ENCODE measurements around the gene COL16A1.

The COL16A1 gene

DNA sequence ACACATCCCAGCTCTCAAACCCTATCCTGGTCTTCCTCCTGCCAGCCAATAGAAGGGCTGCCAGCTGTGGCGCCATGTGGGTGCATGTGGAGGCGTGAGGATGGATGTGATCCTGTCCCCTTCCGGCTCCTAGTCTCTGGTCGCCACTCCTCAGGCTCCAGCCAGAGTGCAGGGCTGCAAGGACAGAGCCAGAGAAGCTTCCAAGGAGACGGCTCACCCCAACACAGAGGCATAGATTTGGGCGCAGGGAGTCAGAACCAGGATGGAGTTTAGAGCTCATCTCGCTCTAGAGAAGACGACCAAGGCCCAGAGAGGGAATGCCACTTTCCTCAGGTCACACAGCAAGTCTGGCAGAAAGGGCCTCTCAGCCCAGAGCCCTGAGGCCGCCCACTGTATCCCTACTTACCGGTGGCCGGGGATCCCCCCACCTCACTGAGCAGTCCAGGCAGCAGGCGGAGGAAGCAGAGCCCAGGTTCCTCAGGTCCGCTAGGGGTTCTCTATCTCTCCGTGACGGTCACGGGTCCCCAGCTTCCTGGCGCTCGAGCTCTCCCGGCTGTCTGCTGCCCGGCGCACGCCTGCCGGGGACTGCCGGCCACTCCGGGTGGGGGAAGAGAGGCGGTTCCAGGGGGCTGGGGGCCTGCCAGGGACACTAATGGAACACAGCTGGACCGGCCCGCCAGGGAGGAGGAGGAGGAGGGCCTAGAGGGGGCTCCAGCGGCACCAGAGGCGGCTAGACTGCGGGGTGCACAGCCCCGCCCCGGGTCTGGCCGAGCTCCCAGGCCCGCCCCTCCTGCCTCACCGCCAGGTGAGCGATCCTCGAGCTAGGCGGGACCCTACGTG, at the start of gene COL16A1:
Gene COL16A1, minus strand, starts transcription at position 587 of the 840 bp plus-strand sequence. CDS start 1,824 bp downstream, outside the sequence.
- DNase-seq (ENCODE audit: low read depth in 1 of 2, low spot score in 1 of 2) = no peak

DNA sequence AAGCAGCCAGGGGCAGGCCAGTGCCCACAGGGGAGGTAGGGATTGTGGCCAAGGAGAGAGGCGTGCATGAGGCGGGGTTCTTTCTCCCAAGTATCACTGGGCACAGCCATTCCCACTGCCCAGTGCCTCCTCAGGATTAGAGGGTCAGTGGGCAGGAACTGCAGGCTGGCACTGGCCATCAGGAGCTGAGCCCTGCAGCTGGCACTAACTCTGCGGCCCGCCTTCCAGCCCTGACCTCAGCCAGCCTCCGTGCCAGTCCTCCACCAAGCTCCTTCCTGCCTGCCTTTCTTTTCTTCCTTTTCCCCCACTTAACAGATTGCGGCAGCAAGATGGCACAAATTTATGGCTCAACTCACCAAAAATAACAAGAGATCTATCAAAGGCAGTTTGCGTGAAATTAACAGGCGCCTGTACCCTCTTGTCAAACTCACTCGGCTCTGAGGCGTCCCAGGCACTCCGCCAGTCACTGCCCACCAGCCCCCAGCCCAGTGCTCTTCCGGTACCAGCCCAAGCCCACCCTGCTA, 49.2 kb upstream of the COL16A1 start:
- DNase-seq (ENCODE audit: low read depth in 1 of 2, low spot score in 1 of 2) = no peak

DNA sequence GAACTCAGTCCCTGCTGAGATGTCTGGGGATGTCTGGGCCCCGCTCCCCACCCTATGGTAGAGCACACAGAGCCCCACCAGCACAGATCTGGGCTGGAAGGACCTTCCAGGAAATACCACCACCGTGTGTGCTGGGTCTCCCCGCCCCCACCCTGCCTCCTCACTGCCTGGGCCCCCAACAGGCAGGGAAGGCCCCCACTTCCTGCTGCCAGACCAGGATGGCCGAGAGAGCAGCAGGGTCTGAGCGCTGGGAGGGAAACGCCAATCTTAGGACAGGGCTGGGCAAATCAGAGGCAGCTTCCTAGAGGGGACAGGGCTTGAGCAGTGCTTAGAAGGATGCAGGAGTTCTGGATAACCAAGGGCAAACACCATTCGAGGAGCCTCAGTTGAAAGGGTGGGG, 48.4 kb upstream of the COL16A1 start:
- DNase-seq (ENCODE audit: low read depth in 1 of 2, low spot score in 1 of 2) = no peak

DNA sequence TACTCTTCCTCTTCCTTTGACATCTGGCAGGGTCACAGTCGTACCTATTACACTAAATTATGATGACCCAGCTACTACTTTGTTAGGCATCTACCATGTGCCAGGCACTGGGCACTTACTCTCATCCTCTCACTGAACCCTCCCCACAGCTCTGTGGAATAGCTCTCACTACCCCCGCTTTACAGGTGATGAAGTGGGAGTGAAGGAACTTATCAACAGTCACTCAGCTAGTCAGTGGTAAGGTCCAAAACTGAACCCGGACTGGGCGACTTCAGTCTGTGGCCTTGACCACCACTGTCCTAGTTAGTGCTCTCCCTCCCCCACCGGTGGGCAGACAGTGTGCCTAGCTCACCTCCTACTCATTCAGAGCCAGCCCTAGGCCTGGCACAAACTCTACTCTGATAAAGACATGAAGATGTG, 48.0 kb upstream of the COL16A1 start:
- no peak for DNase-seq (ENCODE audit: low read depth in 1 of 2, low spot score in 1 of 2)

DNA sequence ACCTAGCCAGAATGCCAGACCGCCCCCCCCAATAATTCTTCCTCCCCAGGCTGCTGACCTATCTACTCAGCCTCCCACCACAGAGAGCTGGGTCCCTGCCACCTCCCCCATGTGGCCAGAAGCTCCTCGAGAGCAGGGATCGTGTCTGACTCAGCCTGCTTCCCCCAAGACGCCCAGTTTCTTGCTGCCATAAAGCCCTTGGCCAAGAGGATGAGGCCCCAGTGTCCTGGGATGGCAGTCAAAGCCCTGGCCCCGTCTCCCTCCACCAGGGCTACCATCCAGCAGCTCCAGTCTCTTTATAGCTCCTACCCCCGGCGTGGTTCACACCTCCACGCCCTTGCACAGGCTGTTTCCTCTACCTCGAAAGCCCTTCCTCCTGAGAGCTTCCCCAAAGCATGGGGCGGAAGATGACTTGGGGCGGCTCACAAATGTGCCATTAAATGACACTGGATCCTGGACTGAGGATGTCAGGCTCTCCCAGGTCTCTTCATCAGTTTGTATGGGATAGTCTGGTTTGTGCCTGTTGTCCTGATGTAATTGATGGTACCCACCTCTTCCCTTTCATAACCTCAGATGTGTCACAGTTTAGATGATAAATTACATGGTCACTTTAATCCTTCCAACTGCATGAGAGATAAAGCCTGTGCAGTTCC, 47.2 kb upstream of the COL16A1 start:
- DNase-seq (ENCODE audit: low read depth in 1 of 2, low spot score in 1 of 2) = no peak

DNA sequence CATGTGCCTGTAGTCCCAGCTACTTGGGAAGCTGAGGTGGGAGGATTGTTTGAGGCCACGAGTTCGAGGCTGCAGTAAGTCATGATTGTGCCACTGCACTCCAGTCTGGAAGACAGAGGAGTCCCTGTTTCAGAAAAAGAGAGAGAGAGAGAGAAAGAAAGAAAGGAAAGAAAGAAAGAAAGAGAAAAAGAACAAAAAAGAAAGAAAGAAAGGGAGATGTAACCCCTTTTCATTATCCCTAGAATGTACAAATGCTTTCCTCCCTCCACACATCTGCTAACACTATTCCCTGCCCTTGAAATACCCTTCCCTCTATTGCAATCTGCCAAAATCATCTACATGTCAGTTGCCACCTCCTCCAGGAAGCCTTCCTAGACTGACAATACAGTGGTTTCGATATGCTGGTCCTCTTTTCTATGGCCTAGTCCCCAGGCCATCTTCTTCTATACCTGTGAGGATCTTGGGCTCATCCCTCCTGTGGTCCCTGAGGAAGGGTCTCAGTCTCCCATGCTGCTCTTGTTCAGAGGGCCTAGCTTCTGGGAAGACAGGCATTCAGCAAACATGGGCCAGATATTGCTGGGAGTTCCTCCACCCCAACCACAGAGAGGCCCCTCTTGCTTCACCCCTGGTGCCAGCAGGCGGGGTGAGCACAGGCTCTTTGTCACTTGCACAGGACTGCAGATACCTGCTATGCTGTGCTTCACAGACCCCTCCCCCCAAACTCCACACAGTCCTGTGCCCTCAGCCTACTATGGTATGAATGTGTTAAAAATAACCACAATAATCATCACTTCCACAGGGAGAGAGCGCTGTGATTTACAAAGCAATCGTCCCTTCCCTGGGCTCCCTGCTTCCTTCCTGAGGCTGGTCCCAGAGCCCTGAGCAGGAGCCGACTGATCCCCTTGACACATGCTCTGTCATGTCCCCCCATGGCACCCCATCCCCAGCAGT, 46.2 kb upstream of the COL16A1 start:
- DNase-seq (ENCODE audit: low read depth in 1 of 2, low spot score in 1 of 2) = no peak

DNA sequence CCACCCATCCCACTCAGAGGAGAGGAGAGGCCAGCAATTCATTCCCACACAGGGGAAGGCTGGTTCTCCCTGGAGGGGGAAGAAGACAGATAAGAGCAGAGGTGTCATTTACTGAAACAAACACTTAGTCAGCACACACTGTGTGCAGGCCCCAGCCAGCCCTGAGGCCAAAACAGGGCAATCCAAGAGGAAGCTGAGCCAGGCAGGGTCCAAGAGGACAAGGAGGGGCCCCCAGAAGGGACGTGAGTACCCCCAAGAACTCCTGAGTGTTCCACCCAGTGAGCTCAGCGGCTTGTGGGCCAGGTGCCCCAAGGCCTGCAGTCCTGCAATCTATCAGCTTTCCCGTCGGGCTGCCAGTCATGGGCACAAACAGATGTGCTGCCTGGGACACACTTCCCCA, 44.5 kb upstream of the COL16A1 start:
- DNase-seq (ENCODE audit: low read depth in 1 of 2, low spot score in 1 of 2) = no peak

DNA sequence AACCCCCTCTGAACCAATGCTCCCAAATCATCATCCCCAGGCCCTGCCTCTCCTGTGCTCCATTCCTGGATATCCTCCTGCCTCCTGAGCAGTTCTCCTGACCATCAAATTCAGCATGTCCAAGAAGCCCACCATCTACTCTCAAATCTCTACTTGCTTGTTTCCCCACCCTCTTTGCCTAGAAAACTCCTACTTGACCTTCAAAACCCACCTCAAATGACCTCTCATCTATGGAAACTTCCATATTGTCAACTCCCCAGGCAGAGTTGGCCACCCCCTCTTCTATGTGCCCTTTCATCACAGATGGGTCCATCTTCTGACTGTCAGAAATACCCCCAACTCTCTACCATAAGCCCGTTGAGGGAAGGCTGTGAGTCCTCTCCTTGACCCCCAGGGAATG, 43.5 kb upstream of the COL16A1 start:
- DNase-seq (ENCODE audit: low read depth in 1 of 2, low spot score in 1 of 2) = no peak

DNA sequence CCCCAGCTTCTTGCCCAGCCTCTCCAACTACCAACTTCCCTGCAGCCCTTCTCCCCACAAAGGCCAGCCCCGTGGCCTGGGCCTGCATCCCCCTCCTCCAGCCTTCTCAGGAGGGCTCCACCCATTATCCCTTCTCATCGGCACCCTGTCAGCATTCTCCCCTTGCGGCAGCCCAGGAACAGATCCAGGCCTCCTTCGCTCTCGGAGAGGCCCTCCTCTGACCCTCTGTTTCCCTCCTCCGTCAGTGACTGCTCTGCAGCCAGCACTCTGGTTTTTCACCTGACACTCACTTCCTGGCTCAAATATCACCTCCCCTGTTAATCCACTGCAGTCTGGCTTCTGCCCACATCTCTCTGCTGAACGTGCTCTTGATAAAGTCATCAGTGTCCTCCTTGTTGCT, 42.9 kb upstream of the COL16A1 start:
- no peak for DNase-seq (ENCODE audit: low read depth in 1 of 2, low spot score in 1 of 2)

DNA sequence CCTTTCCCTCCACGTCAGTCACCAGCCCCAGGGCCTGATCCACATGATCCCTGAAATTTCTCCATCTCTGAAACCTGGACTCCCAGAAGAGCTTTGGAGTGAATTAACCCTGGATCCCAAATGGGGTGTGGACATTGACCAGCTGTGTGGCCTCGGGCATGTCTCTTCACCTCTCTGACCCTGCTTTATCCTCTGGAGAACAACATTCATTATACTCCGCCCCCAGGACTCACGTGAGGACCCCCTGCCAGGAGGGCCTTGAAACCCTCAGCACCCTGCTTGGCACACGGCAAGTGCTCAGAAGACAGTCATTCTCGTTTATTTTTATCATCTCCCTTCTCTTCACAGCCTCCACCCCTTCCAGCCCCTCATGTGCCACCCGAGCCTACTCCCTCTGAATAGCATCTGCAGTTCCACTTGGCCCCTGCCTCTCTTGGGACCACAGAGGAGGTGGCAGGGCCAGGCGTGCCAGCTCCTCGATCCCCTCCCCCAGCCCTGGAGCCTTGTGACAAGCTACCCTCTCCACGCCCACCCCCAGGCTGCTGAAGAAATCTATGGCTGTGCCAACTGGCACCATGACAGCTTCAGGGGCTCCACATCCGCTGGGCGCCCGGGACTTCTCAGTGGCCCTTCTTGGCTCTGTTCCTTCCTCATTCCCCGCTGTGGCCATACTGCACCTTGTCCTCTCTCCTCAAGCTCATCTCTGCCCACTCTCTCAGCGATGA, 42.3 kb upstream of the COL16A1 start:
- DNase-seq (ENCODE audit: low read depth in 1 of 2, low spot score in 1 of 2) = no peak

DNA sequence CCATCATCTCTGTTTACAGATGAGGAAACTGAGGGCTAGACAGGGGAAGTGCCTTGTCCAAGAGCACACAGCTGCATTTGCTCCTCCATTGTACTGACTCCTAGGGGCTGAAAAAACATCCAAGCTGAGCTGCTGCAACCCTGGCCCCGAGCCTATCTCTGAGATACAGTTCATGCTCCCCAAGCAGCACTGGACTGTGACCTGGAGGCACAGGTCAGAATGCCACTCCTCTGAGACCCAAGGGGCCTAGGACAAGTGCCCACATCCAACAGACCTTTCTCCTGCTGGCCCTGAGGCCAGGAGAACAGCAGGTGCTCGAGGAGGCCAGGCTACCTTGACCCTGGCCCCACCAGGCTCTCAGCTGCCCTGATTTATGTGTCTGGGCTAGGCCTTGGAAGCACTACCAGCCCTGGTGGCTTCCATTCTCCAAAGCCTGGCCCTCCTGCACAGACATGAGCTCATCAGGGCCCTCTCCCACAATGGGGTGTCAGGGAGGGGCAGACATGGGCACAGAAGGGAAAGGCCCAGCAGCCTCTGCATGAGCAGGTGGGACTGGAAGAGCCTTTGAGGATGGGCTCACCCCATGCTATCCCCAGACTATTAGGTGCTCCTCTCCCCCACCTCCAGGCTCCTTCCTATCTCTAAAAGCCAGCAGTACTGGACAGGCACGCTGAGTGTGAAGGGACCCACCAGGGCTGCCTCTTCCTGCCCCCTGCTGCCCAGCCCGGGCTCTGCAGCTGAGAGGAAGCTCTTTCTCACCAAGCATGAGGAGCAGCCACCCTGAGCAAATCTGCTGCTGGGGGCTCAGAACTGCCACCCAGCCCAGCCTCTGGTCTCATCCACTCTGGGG, 41.5 kb upstream of the COL16A1 start:
- DNase-seq (ENCODE audit: low read depth in 1 of 2, low spot score in 1 of 2) = peak in 1 of 2 donors; percentile 27

DNA sequence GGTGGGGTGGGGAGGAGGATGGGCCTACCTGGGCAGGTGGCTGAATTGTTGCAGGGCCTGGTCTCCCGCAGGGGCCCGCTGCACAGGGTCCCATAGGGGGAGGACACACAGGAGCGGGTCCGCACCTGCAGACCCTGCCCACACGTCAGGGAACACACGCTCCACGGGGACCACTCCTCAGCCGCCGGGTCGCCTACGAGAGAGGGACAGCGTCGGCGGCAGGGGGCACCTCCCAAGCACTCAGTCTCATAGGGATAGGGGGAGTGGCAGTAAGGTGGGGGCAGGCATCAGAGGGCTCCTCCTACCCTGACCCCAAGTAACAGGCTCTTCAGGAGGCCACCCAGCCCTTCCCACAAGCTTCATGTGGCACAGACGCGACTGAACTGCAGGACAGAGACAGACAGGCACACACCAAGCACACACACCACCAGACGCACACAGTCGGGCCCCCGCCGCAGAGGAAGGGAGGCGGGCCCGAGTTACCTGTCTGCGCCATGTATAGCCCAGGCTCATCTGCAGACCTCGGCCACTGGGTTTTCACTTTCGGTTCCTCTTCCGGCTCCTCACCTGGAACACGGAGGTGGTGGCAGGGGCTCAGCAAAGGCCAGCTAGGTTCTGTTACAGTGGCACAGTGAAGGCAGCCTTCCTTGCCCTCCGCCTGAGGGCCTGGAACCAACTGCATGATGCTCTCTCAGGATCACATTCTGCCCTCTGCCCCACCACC, 40.5 kb upstream of the COL16A1 start:
- no peak for DNase-seq (ENCODE audit: low read depth in 1 of 2, low spot score in 1 of 2)

DNA sequence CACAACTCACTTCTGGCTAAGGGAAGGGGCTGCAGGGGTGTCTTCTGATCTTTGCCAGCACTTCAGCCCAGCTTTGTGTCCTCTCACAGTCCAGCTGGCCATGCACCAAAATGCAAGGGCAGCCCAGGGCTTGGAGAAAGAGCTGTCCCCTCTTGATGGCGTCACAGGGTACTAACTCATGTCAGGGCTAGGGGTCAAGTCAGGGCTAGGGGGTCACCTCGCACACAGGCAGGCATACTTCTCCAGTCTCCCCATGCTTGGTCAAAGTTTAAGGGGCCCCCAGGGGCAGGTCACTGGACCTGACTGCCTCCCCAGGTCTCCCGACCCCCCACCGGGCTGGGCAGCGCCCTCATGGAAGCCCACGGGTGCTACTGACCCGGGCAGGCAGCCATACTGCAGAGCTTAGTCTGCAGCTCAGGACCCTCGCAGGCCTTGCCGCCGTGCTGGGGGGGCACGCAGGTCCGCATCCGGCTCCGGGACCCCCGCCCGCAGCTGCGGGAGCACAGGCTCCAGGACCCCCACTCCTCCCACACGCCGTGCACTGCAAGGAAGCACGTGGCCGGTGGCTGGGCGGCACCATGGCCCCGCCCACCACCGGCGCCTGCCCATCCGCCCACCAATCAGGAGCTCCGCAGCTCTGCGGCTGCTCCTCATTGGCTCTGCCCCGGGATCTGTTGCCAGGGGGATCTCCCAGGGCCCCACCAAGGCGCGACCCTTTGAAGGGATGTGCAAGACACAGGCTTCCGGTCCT, 38.8 kb upstream of the COL16A1 start:
- no peak for DNase-seq (ENCODE audit: low read depth in 1 of 2, low spot score in 1 of 2)

DNA sequence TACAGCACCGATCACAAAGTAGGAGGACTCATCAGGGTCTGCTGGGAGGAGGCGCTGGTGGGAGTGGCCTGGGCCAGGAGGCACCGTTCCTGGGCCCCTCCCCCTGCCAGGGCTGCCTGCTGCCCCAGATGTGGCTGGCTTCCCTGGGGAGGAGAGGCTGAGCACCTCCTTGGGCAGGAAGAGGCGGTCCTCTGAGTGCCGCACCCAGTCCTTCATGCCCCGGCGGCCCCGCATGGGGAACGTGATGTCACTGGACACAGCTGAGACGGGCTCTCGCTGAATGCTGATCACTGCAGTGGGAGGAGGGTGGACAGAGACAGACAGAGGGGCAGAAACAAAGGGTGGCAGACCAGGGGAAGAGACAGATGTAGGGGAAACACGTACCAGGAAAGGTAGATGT, 35.5 kb upstream of the COL16A1 start:
- peak in 1 of 2 donors; percentile 11 for DNase-seq (ENCODE audit: low read depth in 1 of 2, low spot score in 1 of 2)

DNA sequence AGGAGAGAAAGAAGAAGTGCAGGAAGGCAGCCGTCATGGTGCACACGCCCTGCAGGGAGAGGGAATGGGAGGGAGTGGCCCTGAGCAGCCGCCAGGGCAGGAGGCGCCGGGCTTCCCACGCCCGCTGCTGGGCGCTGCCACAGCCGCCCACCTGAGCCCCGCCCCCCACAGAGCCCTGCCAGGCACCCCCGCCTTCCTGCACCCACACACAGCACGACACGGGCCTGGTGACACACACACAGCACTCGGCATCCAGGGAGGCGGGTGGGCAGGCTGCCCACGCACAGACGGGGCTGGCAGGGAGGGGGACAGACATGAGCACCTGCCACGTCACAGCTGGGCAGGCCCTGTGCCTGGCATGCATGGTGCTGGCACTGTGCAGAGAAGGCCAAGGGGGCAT, 32.9 kb upstream of the COL16A1 start:
- DNase-seq (ENCODE audit: low read depth in 1 of 2, low spot score in 1 of 2) = no peak

DNA sequence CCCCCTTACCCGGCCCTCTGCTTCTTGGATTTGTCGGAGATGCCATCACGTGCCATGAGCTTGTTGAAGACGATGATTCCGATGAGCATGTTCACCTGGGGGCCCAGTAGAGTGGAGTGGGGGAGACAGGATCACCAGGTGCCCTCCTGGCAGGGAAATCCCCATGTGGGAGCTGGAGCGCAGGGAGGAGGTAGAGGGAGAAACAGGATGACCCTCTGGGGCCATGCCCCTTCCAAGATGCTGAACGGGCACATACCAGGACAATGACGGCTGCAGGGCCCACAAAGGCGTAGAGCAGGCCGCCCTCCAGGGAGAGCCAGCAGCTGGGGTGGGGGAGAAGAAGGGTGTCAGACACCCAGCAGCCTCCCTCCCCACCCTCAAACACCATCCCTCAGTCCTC, 31.8 kb upstream of the COL16A1 start:
- no peak for DNase-seq (ENCODE audit: low read depth in 1 of 2, low spot score in 1 of 2)

DNA sequence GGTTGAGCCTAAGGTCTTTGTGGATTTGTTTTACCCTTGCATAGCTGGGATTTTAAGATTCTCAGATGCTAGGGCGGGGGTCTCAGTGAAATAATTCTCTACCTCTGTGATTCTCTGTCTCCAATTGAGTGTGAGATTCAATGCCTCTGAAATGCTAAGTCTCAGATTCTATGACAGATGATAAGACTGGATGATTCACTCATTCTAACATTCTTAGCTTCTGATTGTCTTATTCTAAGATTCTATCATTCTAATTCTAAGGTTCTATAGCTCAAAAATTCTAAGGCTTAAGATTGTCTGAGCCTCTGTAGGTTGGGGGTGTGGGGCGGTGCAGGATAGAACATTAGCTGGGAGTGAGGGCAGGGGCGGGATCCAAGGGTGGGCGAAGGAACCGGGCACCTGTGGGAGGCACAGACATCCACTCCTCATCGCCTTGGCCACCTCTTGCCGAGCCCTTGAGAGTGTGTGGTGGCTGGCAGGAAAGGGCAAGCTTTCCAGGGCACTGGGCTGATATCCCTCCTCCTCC, 30.8 kb upstream of the COL16A1 start:
- no peak for DNase-seq (ENCODE audit: low read depth in 1 of 2, low spot score in 1 of 2)

All from activated CD4-positive, alpha-beta T cell treated with anti-CD3 and anti-CD28 coated beads, Interleukin-2, amount 50 U/mL, for 24 hours (primary cell).